H54 (cell line): ENCODE results near the gene NYAP1.

ENCODE experiments used
- DNase-seq: peaks from one replicate; pipeline ENCODE4 v3.0.0; 2011; ENCODE audit warnings: low spot score, mixed read lengths; ENCODE audit not compliant: insufficient read length
- FAIRE-seq: peaks from 3 replicates; lab custom pipeline; 2011; peaks lifted over from hg19 to GRCh38; lab: Jason Lieb, UNC
- POLR2A ChIP-seq: IDR thresholded peaks from 2 replicates; pipeline ENCODE4 v1.6.1; 2011; ENCODE audit warnings: low read depth, mild to moderate bottlenecking, low read length

Gene NYAP1

GRCh38 chr7:100478958-100479660 lies 4.6 kb upstream of the NYAP1 start, which contains the start of gene TSC22D4:
Gene TSC22D4 (minus strand): TSS chr7:100479214. CDS start chr7:100478038, 1,176 bp downstream.
- FAIRE-seq (peak; percentile 11), DNase-seq (peak; percentile 92)
- peak; percentile 95 for TF ChIP-seq POLR2A

- FAIRE-seq (no peak), DNase-seq (no peak)
- no peak for TF ChIP-seq POLR2A
Observed at GRCh38 chr7:100481466-100481865, 2.3 kb upstream of the NYAP1 start.

GRCh38 chr7:100482728-100483089 lies 1.0 kb upstream of the NYAP1 start:
- no peak for TF ChIP-seq POLR2A
- no peak for DNase-seq
- no peak for FAIRE-seq

GRCh38 chr7:100483090-100483721 lies 521 bp upstream of the NYAP1 start:
- DNase-seq: no peak
- FAIRE-seq: no peak
- TF ChIP-seq POLR2A: no peak

GRCh38 chr7:100484673-100485045 lies 932 bp downstream of the NYAP1 start:
- no peak for TF ChIP-seq POLR2A
- DNase-seq (no peak), FAIRE-seq (no peak)

GRCh38 chr7:100485471-100485876 lies 1.7 kb downstream of the NYAP1 start:
- TF ChIP-seq POLR2A: no peak
- no peak for DNase-seq
- no peak for FAIRE-seq

- TF ChIP-seq POLR2A: no peak
- FAIRE-seq (no peak), DNase-seq (no peak)
Observed at GRCh38 chr7:100486111-100486636, 2.4 kb downstream of the NYAP1 start.

GRCh38 chr7:100486753-100487446 lies 3.2 kb downstream of the NYAP1 start:
- FAIRE-seq (no peak), DNase-seq (no peak)
- no peak for TF ChIP-seq POLR2A

- DNase-seq: no peak
Observed at GRCh38 chr7:100488333-100489095, 4.8 kb downstream of the NYAP1 start.

GRCh38 chr7:100489121-100489520 lies 5.4 kb downstream of the NYAP1 start:
- no peak for FAIRE-seq
- DNase-seq: no peak

More at GRCh38 chr7:100488333-100489095, 4.8 kb downstream of the NYAP1 start:
- TF ChIP-seq POLR2A: no peak
- FAIRE-seq: no peak

GRCh38 chr7:100489824-100490223 lies 6.1 kb downstream of the NYAP1 start:
- no peak for FAIRE-seq
- peak; percentile 99 for DNase-seq
- TF ChIP-seq POLR2A: no peak

More at GRCh38 chr7:100489121-100489520, 5.4 kb downstream of the NYAP1 start:
- no peak for TF ChIP-seq POLR2A

GRCh38 chr7:100490483-100491191 lies 6.9 kb downstream of the NYAP1 start:
- TF ChIP-seq POLR2A: no peak

GRCh38 chr7:100491192-100491578 lies 7.5 kb downstream of the NYAP1 start:
- FAIRE-seq (no peak), DNase-seq (no peak)
- TF ChIP-seq POLR2A: no peak

More at GRCh38 chr7:100490483-100491191, 6.9 kb downstream of the NYAP1 start:
- DNase-seq (no peak), FAIRE-seq (no peak)
